ENCODE results near the gene GNA12.

GRCh38 chr7:2802101-2802500, 42.0 kb downstream of the GNA12 start:
- TF ChIP-seq, protein P1, sequence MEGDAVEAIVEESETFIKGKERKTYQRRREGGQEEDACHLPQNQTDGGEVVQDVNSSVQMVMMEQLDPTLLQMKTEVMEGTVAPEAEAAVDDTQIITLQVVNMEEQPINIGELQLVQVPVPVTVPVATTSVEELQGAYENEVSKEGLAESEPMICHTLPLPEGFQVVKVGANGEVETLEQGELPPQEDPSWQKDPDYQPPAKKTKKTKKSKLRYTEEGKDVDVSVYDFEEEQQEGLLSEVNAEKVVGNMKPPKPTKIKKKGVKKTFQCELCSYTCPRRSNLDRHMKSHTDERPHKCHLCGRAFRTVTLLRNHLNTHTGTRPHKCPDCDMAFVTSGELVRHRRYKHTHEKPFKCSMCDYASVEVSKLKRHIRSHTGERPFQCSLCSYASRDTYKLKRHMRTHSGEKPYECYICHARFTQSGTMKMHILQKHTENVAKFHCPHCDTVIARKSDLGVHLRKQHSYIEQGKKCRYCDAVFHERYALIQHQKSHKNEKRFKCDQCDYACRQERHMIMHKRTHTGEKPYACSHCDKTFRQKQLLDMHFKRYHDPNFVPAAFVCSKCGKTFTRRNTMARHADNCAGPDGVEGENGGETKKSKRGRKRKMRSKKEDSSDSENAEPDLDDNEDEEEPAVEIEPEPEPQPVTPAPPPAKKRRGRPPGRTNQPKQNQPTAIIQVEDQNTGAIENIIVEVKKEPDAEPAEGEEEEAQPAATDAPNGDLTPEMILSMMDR (IDR thresholded peaks at IDR 0.05): no peak
- no peak for TF ChIP-seq POLR2A (IDR thresholded peaks at IDR 0.05)
